ENCODE data around the gene MTMR12. TPM values are rescaled to one million over a fixed set of nuclear protein-coding genes. Genes with fewer than 3 reads are reported as not detected.

The MTMR12 gene
- total and polyA plus RNA-seq, 10 of the 15 experiments (the other 5 are each of a cell fraction or from before 2014, with no cell fraction given): 5.0 to 22.9 (median 16.3) TPM

DNA sequence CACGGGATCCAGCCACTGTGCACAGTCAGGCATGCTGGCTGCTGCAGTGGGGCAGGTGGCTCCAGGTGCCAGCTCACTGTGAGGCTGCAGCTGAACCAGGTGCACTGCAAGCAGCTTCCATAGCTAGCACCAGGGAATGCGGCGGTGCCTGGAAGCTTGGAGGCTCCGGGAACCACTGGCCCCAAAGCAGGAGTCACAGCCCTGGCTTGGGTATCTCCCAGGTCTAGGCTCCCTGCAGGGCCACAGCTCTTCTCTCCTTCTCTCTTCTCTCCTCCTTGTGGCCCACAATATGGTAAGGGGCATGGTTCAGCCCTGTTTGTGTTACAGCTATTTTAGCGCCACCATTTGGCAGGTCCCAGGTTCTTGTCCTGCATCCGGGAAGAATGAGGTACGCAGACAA, 6.7 kb upstream of the MTMR12 start:
- Histone ChIP-seq H3K27ac (ENCODE audit: control insufficient read depth, insufficient read depth) (no peak overlapping the region), H3K9ac (ENCODE audit: control insufficient read depth, insufficient read depth, low read length) (no peak overlapping the region), H3K79me2 (ENCODE audit: control insufficient read depth, insufficient read depth, low read length) (no peaks in the 10 kb centered on the region), H2AFZ (ENCODE audit: control insufficient read depth, low read depth, low read length) (no peak overlapping the region), H3K27me3 (replicated peaks in 1 of 2; ENCODE audit: control insufficient read depth in 2 of 2, insufficient read depth in 2 of 2, low read length in 1 of 2) (no peaks in the 10 kb centered on the region), H3K4me3 (no peak overlapping the region), H4K20me1 (ENCODE audit: control insufficient read depth, insufficient read depth) (no peaks in the 10 kb centered on the region), H3K4me2 (ENCODE audit: control insufficient read depth, insufficient read depth) (no peak overlapping the region), H3K9me3 (replicated peaks; ENCODE audit: control insufficient read depth, insufficient read depth, low read length) (peaks cover 9% of the 10 kb centered on the region; the same call in 2 of the 3 replicates), H3K4me1 (ENCODE audit: control insufficient read depth, insufficient read depth, low read length) (no peaks in the 10 kb centered on the region), H3K36me3 (ENCODE audit: control insufficient read depth in 2 of 2, insufficient read depth in 2 of 2, low read length in 1 of 2) (no peaks in the 10 kb centered on the region)
- SMC1A ChIA-PET (ENCODE audit: uncharacterized antibody, unreplicated experiment): interaction anchor here (1.0 kb wide), 1 partner anchor 271 kb away, joined by 3 read pairs; no protein-coding TSS in a partner anchor
- CTCF ChIA-PET: interaction anchor here (1.1 to 1.2 kb wide), 3 partner anchors 10 to 87 kb away, joined by 3 to 9 read pairs (median 3); no protein-coding TSS in a partner anchor
- POLR2A ChIA-PET: no interaction called here
- ATAC-seq (no peak), FAIRE-seq (no peak), DNase-seq (ENCODE audit: low read depth, low spot score) (no peak)
- TF ChIP-seq PAX8 (IDR thresholded peaks at IDR 0.05) (no peak), ETV6 (conservative IDR thresholded peaks at IDR 0.05 in 1 of 2, IDR thresholded peaks at IDR 0.05 in 1 of 2; ENCODE audit: borderline replicate concordance in 1 of 2, low read depth in 1 of 2) (no peak), ZNF384 (IDR thresholded peaks at IDR 0.05; ENCODE audit: borderline replicate concordance, low read depth, low read length) (no peak), RUNX3 (IDR thresholded peaks at IDR 0.05; ENCODE audit: low read length) (no peak), SMAD1 (IDR thresholded peaks at IDR 0.05; ENCODE audit: low read depth, partially characterized antibody) (no peak), CHD2 (IDR thresholded peaks at IDR 0.05; ENCODE audit: borderline replicate concordance, low read depth, low read length) (no peak), TAF1 (IDR thresholded peaks at IDR 0.05; ENCODE audit: borderline replicate concordance, low read depth, low read length) (no peak), NFYB (IDR thresholded peaks at IDR 0.05; ENCODE audit: insufficient read depth, low read depth, low read length) (no peak), TBL1XR1 (IDR thresholded peaks at IDR 0.05; ENCODE audit: low read depth, low read length) (no peak), SREBF1 (IDR thresholded peaks at IDR 0.05; ENCODE audit: low read length) (no peak), NFYA (IDR thresholded peaks at IDR 0.05; ENCODE audit: borderline replicate concordance, low read depth, low read length) (no peak), STAT1 (conservative IDR thresholded peaks at IDR 0.05) (no peak), CBX3 (IDR thresholded peaks at IDR 0.05; ENCODE audit: borderline replicate concordance, low read depth) (no peak), RFX5 (IDR thresholded peaks at IDR 0.05; ENCODE audit: low read depth, low read length) (no peak), SUZ12 (IDR thresholded peaks at IDR 0.05; ENCODE audit: unreplicated experiment) (no peak), GATAD2B (conservative IDR thresholded peaks at IDR 0.05; ENCODE audit: low read depth) (no peak), RAD51 (IDR thresholded peaks at IDR 0.05) (no peak)
- TF ChIP-seq, protein P1, sequence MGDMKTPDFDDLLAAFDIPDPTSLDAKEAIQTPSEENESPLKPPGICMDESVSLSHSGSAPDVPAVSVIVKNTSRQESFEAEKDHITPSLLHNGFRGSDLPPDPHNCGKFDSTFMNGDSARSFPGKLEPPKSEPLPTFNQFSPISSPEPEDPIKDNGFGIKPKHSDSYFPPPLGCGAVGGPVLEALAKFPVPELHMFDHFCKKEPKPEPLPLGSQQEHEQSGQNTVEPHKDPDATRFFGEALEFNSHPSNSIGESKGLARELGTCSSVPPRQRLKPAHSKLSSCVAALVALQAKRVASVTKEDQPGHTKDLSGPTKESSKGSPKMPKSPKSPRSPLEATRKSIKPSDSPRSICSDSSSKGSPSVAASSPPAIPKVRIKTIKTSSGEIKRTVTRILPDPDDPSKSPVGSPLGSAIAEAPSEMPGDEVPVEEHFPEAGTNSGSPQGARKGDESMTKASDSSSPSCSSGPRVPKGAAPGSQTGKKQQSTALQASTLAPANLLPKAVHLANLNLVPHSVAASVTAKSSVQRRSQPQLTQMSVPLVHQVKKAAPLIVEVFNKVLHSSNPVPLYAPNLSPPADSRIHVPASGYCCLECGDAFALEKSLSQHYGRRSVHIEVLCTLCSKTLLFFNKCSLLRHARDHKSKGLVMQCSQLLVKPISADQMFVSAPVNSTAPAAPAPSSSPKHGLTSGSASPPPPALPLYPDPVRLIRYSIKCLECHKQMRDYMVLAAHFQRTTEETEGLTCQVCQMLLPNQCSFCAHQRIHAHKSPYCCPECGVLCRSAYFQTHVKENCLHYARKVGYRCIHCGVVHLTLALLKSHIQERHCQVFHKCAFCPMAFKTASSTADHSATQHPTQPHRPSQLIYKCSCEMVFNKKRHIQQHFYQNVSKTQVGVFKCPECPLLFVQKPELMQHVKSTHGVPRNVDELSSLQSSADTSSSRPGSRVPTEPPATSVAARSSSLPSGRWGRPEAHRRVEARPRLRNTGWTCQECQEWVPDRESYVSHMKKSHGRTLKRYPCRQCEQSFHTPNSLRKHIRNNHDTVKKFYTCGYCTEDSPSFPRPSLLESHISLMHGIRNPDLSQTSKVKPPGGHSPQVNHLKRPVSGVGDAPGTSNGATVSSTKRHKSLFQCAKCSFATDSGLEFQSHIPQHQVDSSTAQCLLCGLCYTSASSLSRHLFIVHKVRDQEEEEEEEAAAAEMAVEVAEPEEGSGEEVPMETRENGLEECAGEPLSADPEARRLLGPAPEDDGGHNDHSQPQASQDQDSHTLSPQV (IDR thresholded peaks at IDR 0.05): no peak
- intact Hi-C loops (cut with micrococcal nuclease; ENCODE audit: unreplicated experiment): no loop called here
- in situ Hi-C loops (cut with MboI): no loop called here
- BruUV-seq (replicated peaks): no TSS peak
- RAD21 ChIA-PET (ENCODE audit: unreplicated experiment): interaction anchor here (0.6 to 1.0 kb wide), 3 partner anchors 10 to 87 kb away, joined by 3 to 4 read pairs (median 4); no protein-coding TSS in a partner anchor
- WGBS (ENCODE audit: insufficient coverage, insufficient replicate concordance, low lambda C conversion rate, missing lambda C conversion rate): 88% methylated on average over 7 of the region's 7 CpGs
